IPS-18a (cell line): Measurements from ENCODE around the gene GPR55.
"Not testable (repeated sequence)": the region's sequence is repeated elsewhere in the genome, so short reads cannot be mapped to it uniquely, and the experiment has no call there.

Source experiments
- H3K27ac ChIP-seq: one replicate; pipeline ENCODE4 v1.5.1; 2013; ENCODE audit warnings: low read length
- H3K27me3 ChIP-seq: one replicate; pipeline ENCODE4 v1.6.1; 2013; ENCODE audit warnings: mild to moderate bottlenecking, low read length; ENCODE audit not compliant: control insufficient read depth, insufficient read depth
- H3K36me3 ChIP-seq: one replicate; pipeline ENCODE4 v1.6.1; 2013; ENCODE audit warnings: low read depth, low read length; ENCODE audit not compliant: control insufficient read depth
- H3K4me1 ChIP-seq: one replicate; pipeline ENCODE4 v1.6.1; 2013; ENCODE audit warnings: low read depth, low read length; ENCODE audit not compliant: control insufficient read depth
- H3K4me3 ChIP-seq: one replicate; pipeline ENCODE4 v1.5.1; 2013; ENCODE audit warnings: low read length
- H3K9ac ChIP-seq: one replicate; pipeline ENCODE4 v1.6.1; 2013; ENCODE audit warnings: mild to moderate bottlenecking, low read length, moderate library complexity
- H3K9me3 ChIP-seq: one replicate; pipeline ENCODE4 v1.6.1; 2013; ENCODE audit warnings: low read depth, low read length; ENCODE audit not compliant: control insufficient read depth

GPR55 gene

GRCh38 chr2:230939066-230939591 lies 14.1 kb upstream of the GPR55 start:
- no peaks in the 10 kb centered on the region for H3K36me3 ChIP-seq
- H3K9me3 ChIP-seq = no peaks in the 10 kb centered on the region
- H3K27me3 ChIP-seq = no peaks in the 10 kb centered on the region
- H3K4me1 ChIP-seq = no peaks in the 10 kb centered on the region
- H3K4me3 ChIP-seq = no peak overlapping the region
- no peak overlapping the region for H3K27ac ChIP-seq
- H3K9ac ChIP-seq = no peak overlapping the region

GRCh38 chr2:230938516-230939065 lies 13.5 kb upstream of the GPR55 start:
- no peaks in the 10 kb centered on the region for H3K36me3 ChIP-seq
- no peak overlapping the region for H3K27ac ChIP-seq
- no peak overlapping the region for H3K4me3 ChIP-seq
- H3K9ac ChIP-seq = no peak overlapping the region
- H3K27me3 ChIP-seq = no peaks in the 10 kb centered on the region
- H3K9me3 ChIP-seq = no peaks in the 10 kb centered on the region
- no peaks in the 10 kb centered on the region for H3K4me1 ChIP-seq

- Histone ChIP-seq H3K27ac (no peak overlapping the region), H3K4me1 (no peaks in the 10 kb centered on the region), H3K27me3 (no peaks in the 10 kb centered on the region), H3K9ac (no peak overlapping the region), H3K4me3 (no peak overlapping the region), H3K36me3 (no peaks in the 10 kb centered on the region), H3K9me3 (no peaks in the 10 kb centered on the region)
Observed at GRCh38 chr2:230938098-230938497, 13.1 kb upstream of the GPR55 start.

- Histone ChIP-seq H3K4me3 (no peak overlapping the region), H3K9ac (no peak overlapping the region), H3K4me1 (no peaks in the 10 kb centered on the region), H3K9me3 (no peaks in the 10 kb centered on the region), H3K27me3 (no peaks in the 10 kb centered on the region), H3K36me3 (no peaks in the 10 kb centered on the region), H3K27ac (no peak overlapping the region)
Observed at GRCh38 chr2:230937362-230937761, 12.3 kb upstream of the GPR55 start.

GRCh38 chr2:230936243-230936642 lies 11.2 kb upstream of the GPR55 start:
- not testable (repeated sequence) for H3K36me3 ChIP-seq, H3K27me3 ChIP-seq, H3K9me3 ChIP-seq, H3K9ac ChIP-seq, H3K4me3 ChIP-seq, H3K4me1 ChIP-seq, H3K27ac ChIP-seq

- Histone ChIP-seq H3K4me3 (no peak overlapping the region), H3K4me1 (no peaks in the 10 kb centered on the region), H3K9me3 (no peaks in the 10 kb centered on the region), H3K36me3 (no peaks in the 10 kb centered on the region), H3K27me3 (no peaks in the 10 kb centered on the region), H3K27ac (no peak overlapping the region), H3K9ac (no peak overlapping the region)
Observed at GRCh38 chr2:230935130-230935430, 10.0 kb upstream of the GPR55 start.

GRCh38 chr2:230934231-230935129 lies 9.4 kb upstream of the GPR55 start:
- no peak overlapping the region for H3K9ac ChIP-seq
- H3K27ac ChIP-seq = no peak overlapping the region

GRCh38 chr2:230933521-230934180 lies 8.6 kb upstream of the GPR55 start:
- no peaks in the 10 kb centered on the region for H3K9me3 ChIP-seq
- no peak overlapping the region for H3K9ac ChIP-seq
- H3K36me3 ChIP-seq = no peaks in the 10 kb centered on the region
- H3K27me3 ChIP-seq = no peaks in the 10 kb centered on the region
- H3K27ac ChIP-seq = no peak overlapping the region
- H3K4me1 ChIP-seq = no peaks in the 10 kb centered on the region
- no peak overlapping the region for H3K4me3 ChIP-seq

More at GRCh38 chr2:230934231-230935129, 9.4 kb upstream of the GPR55 start:
- H3K36me3 ChIP-seq = no peaks in the 10 kb centered on the region
- no peak overlapping the region for H3K4me3 ChIP-seq
- no peaks in the 10 kb centered on the region for H3K4me1 ChIP-seq
- no peaks in the 10 kb centered on the region for H3K9me3 ChIP-seq
- H3K27me3 ChIP-seq = no peaks in the 10 kb centered on the region

GRCh38 chr2:230932556-230933511 lies 7.8 kb upstream of the GPR55 start:
- Histone ChIP-seq H3K27ac (no peak overlapping the region), H3K4me1 (no peaks in the 10 kb centered on the region), H3K9me3 (no peaks in the 10 kb centered on the region), H3K4me3 (no peak overlapping the region), H3K36me3 (no peaks in the 10 kb centered on the region), H3K9ac (no peak overlapping the region), H3K27me3 (no peaks in the 10 kb centered on the region)

GRCh38 chr2:230931556-230932231 lies 6.7 kb upstream of the GPR55 start:
- no peak overlapping the region for H3K9ac ChIP-seq
- no peaks in the 10 kb centered on the region for H3K9me3 ChIP-seq
- no peak overlapping the region for H3K4me3 ChIP-seq
- no peak overlapping the region for H3K27ac ChIP-seq
- H3K36me3 ChIP-seq = no peaks in the 10 kb centered on the region
- no peaks in the 10 kb centered on the region for H3K27me3 ChIP-seq
- no peaks in the 10 kb centered on the region for H3K4me1 ChIP-seq
